T-helper 2 cell treated with Interferon-gamma antibody and Interleukin-4, amounts not matched to agents 100 ng/mL and 5 ng/mL, for 36 hours (primary cell): ENCODE measurements around the gene RDM1. TPM values are rescaled to one million over a fixed set of nuclear protein-coding genes. Genes with fewer than 3 reads are reported as not detected.

Experiments used
- intact Hi-C: fragments of 100-400 bp; cut with micrococcal nuclease; formaldehyde crosslinking; loops from one replicate; pipeline ENCODE4 v1.15.1; 2023
- total RNA-seq: library from RNA; stranded (reverse); gene quantifications from 2 replicates; pipeline ENCODE4 v1.2.3, GENCODE V29; 2022

RDM1 gene, protein sequence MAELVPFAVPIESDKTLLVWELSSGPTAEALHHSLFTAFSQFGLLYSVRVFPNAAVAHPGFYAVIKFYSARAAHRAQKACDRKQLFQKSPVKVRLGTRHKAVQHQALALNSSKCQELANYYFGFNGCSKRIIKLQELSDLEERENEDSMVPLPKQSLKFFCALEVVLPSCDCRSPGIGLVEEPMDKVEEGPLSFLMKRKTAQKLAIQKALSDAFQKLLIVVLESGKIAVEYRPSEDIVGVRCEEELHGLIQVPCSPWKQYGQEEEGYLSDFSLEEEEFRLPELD
- total RNA-seq = 7.2 and 7.5 TPM in 2 replicates

DNA sequence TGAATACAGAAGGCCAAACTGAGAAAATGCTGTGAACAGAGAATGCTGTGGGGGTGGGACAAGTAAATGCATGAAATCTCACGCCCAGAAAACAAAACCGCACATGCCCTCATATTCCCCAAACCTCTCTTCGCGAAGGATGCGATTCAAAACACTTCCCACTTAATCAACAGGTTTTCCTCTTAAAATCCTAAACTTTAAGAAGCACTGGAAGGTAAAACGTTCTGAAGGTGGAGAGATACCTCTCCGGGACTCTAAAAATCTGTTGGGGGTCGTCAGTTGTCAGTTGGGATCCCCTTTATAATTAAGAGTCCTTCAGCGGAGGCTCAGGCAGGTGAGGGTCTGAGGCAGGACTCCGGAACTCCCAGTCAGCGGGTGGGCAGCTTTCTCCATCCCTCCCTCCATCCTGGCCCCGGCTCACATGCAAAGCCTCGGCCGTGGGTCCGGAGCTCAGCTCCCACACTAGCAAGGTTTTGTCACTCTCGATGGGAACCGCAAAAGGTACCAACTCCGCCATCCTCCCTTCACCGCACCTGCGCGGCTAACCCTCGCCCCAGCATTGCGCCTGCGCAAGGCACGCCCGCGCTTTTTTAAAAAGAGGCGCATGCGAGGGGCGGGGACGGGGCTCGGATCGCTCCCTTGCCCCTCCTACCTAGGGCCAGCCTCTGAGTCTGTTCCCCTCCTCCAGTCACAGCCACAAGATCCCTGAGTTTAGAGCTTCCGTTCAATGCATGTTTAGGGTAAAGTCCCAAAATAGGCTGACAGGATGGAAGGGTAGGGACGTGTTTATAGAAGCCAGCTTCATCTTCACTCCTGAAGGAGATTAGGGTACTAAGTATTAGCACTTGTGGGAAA is at the start of gene RDM1:
Gene RDM1, minus strand, starts transcription at position 563 of the 855 bp plus-strand sequence. Its CDS starts 46 bp downstream, at position 517.
- intact Hi-C loops = loop anchor here (2.0 to 10.0 kb wide), 2 partner anchors 34 to 86 kb away; no protein-coding TSS in a partner anchor

DNA sequence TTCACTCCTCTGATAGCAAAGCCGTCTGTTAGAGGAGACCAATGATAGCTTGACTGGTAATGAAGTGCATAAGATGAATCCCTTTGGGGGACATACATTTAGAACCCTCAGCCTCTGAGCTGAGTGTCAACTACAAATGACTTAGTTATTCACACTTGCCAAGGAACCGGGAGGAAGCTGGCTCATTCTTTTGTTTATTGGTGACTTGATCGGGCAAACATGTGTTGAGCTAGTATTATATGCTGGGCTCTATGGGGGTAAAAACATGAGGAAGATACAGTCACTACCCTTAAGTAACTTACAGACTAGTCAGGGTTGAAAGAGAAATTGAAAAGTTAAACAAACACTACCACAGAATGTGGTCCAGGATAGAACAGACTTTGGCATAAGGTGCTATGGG is 47.8 kb upstream of the RDM1 start:
- intact Hi-C loops = no loop called here

DNA sequence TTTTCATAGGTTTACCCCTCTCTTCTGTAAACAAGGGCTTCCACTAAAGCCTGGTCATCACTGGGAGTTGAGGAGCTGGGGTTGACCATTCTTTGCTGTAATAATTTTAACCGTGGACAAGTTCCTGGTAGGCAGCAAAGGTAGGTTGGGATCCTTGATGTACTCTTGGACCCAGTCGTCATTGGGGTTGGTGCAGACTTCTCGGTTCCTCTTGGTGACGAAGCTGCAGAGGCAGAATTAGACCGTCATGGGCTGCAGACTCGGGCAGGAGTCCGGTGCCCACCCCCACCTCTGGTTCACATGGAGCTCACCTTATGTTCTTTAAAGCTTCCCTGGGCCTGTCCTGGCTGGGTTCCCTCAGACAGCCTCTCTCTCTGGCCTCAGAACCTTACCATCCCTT is 46.9 kb upstream of the RDM1 start:
- intact Hi-C loops = no loop called here

DNA sequence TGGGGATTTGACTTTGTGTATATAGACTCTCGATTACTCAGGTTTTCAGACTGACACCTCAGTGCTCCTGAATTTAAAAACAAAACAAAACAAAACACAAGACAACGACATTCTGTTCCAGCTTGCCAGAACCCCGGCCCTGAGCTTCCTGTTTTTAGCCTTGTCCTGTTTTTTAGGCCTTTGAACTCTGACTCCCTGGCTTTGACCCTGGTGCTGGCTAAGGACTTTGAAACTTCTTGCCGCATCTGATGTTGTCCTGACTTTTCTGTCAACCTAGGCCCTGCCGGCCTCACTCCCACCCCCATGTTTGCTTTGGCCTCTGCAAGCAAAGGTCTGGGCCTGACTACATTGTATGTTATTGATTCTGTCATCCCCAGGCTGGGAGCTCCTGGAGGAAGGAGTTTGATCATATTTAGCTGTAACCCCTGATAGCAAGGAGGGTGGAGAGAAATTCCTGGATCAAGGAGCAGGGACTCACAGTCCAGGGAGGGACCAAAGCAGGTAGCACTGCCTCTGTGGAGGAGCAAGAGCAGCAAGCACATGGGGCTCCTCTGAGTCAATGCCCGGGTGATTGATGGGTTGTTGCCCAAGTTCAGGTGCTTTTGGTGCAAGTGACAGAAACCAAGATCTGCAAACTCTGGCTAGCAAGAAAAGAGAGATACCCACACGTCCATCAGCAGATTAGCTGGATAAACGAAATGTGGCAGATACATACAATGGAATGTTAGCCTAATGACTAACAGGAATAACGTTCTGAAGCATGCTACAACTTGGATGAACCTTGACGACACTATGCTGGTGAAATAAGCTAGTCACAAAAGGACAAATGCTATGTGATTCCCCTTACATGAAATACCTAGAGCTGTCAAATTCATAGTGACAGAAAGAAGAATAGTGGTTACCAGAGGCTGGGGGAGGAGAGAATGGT is 43.0 kb upstream of the RDM1 start:
- intact Hi-C loops = no loop called here

DNA sequence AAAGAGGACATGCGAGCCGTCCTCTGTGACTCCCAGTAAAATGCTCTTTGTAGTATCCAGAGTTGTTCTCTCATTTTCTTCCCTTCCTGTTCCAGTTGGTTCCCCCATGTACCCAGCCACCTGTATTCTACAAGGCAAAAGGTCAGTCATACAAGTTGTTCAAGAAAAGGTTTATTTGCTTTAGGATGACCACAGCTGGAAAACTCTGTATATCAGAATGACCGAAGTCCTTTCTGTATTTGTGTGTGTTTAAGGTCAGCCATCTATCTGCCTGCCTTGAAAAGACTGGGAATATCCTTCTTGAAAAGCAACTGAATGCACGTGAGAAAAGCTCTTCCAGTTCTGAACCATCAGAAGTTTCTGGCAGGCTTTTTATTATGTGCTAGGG is 42.4 kb upstream of the RDM1 start:
- intact Hi-C loops = no loop called here

DNA sequence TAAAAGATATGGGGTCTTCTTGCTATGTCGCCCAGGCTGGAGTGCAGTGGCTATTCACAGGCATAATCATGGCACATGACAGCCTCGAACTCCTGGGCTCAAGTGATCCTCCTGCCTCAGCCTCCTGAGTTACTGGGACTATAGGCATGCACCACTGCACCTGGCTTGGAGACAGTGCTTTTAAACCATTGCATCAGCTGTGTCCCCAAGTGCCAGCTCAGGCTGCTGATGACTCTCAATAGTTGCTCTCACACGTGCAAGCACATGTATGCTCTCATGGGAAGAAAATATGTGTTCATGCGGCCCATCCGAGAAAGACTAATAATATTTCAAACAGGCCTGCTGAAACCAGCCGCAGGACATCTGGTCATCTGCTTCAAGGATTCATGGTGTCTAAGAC is 42.0 kb upstream of the RDM1 start:
- intact Hi-C loops = no loop called here

DNA sequence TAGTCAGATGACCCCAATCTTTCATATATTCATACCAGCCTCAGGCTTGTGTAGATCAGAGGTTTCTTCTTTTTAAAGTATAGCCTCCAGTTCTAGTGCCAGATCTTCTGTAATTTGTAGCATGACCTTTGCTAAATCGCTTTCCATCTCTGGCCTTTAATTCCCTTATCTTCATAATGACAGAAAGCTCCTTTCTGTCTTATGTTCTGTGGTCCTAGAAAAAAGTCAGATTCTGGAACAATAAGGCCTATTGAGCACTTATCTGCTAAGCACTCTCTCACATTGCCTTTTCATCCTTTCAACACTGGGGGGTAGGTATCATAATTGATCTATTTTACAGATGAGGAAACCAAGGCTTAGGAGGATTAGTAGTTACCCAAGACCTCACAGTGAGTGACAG is 41.5 kb upstream of the RDM1 start:
- intact Hi-C loops = no loop called here

DNA sequence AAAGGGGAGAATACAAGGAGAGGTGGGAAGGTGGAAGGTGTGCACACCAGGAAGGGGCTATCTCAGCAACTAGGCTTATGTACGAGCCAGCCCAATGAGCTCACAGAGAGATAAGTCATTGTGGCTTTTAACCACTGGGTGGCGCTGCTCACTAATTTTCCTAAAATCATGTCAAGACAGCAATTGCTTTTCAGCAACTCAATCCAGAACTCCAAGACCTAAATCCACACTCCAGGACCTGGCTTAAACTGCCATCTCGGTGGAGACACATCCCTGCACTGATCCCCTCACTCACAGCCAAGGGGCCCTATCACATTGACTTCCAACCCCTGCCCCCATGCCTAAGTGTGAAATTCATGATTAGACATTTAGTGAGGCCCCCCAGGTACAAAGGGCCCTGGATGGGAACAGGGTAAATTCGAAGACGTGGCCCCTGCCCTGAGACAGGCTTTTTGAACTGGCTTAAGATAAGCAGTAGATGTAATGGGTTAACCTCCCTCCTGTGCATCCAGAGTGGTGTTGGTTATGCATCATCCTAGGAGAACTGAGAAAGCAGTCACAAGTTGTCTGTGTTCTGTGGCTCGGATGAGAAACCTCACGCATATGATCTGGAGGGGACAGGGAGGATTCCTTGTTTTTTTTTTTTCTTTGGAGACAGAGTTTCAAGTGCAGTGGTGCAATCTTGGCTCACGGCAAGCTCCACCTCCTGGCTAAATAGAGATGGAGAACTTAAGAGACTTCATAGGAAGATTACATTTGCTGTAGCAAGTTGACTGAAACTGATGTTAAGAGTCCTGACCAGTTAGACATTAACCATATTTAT is 39.2 kb upstream of the RDM1 start:
- intact Hi-C loops = loop anchor here (1.0 to 2.0 kb wide), 2 partner anchors 103 to 179 kb away; no protein-coding TSS in a partner anchor

DNA sequence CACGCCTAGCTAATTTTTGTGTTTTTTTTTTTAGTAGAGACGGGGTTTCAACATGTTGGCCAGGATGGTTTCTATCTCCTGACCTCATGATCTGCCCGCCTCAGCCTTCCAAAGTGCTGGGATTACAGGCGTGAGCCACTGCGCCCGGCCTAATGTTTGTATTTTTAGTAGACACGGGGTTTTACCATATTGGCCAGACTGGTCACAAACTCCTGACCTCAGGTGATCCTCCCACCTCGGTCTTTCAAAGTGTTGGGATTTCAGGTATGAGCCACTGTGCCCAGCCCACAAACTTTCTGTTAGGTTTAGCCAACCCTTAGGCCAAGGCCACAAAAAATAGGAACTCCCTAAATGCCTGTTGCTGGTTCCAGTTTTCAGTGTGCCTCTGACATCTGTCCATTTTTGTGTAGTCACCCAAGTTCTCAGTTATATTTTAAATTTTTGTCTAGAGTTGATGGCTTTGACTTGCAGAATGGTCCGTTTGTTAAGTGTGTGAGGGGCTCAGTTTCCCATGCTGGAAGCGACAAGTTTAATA is 38.0 kb upstream of the RDM1 start:
- intact Hi-C loops = loop anchor here (1.0 to 2.0 kb wide), 2 partner anchors 104 to 180 kb away; no protein-coding TSS in a partner anchor

DNA sequence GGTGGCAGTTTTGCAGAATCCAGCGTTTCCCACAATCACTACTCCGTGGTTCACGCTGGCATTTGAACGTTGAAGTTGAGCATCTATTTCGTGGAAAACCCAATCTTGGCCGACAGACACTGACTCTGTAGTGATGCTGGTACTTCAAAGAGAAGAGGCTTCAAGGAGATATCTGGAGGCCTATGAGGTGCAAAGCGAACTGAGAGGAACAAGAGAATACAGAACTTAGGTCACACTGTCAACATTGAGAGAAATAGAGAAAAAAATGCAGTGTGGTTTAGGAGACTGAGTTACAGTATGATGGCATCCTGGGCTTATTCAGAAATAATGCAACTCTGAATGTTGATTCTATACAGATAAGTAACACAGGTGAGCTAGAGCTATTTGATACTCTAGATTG is 34.7 kb upstream of the RDM1 start:
- intact Hi-C loops = no loop called here

DNA sequence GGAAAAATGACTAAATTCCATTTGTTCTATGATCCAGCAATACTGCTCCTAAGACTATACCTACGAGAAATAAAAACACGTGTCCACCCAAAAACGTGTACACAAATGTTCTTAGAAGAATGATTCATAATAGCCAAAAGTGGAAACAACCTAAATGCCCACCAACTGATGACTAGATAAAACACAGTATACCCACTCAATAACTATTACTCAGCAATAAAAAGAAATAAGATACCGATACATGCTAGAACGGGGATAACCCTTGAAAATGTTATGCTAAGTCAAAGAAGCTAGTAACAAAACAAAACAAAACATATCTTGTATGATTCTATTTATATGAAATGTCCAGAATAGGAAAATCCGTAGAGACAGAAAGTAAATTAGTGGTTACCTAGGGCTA is 33.1 kb upstream of the RDM1 start:
- intact Hi-C loops = no loop called here

DNA sequence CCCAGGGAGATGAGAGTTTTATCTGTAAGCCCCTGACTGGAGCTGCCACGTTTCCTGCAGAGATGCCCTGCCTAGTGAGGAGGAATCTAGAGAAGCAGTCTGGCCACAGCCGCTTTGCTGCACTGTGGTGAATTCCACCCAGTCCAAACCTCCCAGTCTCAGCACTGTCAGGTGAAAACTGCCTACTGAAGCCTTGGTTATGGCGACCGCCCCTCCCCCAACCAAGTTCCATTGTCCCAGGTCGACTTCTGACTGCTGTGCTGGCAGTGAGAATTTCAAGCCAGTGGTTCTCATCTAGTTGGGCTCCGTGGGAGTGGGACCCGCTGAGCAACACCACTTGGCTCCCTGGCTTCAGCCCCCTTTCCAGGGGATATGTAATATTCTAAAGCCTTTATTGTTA is 23.1 kb upstream of the RDM1 start:
- intact Hi-C loops = no loop called here

DNA sequence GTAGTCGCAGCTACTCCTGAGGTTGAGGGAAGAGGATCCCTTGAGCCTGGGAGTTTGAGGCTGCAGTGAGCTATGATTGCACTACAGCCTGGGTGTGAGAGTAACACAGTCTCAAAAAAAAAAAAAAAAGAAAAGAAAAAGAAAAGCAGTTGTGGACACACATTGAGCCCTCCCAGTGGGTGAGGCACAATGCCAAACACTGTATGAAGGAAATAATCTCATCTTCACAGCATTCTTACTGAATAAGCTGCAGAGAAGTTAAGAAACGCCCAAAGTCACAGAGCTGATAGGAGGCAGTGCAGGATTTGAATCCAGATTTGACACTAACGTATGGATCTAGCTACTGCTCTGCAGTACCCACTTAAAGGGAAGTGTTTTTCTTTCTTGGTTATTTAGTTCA is 18.8 kb upstream of the RDM1 start:
- intact Hi-C loops = no loop called here

DNA sequence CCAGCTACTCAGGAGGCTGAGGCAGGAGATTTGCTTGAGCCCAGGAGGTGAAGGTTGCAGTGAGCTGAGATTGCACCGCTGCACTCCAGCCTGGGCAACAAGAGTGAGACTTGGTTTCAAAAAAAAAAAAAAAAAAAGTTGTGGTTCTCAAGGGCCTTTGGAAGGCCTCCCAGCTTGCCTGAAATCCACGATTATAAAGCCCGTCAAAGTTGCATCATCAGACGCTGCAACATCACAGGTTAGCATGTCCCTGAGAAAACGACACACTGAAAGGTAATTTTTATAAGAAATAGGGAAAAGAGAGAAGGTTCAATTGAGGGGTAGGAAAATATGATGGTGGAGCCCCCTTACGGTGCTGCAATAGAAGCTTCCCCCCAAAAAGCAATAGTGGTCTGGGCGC is 17.5 kb upstream of the RDM1 start:
- intact Hi-C loops = no loop called here

DNA sequence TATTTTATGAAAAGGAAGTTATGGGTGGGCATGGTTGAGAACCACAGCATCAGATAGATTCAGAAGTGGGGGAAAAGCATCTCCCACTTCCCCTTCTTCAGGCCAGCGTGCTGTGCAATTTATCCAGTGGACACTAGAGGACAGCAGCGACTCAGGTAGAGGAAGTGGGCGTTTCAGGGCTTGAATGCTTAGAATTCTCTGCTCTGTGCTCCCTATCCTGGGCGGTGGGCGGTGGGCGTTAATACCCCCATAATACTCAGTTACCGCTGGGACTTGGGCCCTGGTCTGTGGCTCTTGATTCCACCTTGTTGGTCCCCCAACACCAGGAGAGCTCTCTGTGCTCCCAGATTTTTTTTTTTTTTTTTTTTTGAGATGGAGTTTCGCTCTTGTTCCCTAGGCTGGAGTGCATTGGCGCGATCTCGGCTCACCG is 16.6 kb upstream of the RDM1 start:
- intact Hi-C loops = no loop called here

DNA sequence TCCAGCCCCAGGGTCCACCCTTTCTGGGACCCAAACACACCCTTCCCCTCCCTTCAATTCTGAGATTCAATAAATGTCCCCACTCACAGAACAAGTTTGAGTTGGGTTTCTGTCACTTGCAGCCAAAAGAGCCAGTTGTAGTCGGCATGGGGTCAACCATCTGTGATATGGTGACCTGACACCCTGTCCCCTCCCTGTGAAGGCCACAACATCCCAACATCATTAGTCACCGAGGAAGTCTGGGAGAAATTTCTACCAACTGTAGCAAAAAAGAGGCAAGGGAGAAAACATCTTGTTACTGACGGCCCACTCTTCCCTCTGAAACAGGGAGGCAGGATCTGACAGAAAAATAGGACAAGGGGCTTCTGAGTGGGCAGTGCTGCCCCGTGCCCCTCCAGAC is 13.6 kb upstream of the RDM1 start:
- intact Hi-C loops = no loop called here

DNA sequence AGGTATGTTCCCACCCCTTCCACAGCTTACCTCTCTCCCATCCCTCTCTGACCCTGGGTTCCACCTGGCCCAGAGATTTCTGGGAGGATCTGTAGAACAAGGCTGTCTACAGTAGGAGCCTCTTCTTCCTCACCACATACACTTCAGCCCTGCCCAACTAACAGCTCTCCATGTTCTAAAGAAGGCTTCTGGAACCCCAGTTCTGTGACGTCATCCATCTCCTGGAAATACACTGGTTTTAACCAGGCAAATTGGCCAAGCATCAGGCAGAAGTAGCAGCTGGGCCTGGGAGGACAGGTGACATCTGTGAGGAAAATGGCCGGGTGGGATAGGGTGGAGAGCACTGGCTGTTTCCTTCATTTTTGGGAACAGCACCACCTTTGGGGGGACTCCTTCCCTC is 13.0 kb upstream of the RDM1 start, which contains the start of gene LYZL6:
Gene LYZL6, minus strand, starts transcription at position 177 of the 400 bp plus-strand sequence. CDS start 4,357 bp downstream, outside the sequence.
- intact Hi-C loops = no loop called here

DNA sequence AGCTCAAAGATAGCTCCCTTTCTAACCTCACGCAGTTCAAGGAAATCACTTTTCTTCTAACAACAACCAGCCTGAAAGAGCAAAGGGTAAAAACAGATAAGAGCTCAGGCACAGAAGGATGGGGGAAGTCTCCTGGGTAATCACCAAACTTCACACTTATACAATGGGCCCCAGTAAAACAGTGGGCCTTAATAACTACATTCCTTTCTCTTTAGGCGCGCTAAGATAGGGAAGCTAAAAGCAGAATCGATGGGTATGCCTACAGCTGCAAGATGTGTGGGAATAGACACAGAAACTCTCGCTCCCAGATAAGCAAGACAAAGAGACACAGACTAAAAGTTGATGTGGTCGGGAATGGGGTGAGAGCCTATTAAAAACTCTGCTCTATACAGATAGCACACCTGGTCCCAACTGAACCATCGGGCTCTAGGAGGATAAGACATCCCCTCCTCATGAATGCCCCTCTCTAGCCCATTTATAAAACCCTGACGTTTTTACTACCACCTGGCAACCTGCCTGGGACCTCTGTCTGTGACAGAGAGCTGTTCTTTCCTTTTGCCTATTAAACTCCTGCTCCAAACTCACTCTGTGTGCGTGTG is 12.1 kb upstream of the RDM1 start:
- intact Hi-C loops = no loop called here

DNA sequence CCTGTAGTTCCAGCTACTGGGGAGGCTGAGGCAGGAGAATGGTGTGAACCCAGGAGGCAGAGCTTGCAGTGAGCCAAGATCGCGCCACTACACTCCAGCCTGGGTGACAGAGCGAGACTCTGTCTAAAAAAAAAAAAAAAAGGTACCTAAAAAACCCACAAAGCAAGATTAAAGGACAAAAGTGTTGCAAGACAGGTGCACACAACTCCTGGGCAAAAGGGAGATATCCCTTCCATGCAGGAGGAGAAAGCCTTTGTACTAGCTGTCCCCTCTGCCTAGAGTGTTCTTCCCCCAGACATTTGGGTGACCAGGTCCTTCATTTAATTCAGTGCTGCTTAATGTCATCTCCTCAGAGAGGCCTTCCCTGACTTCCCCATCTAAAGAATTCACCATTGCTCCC is 7.9 kb upstream of the RDM1 start:
- intact Hi-C loops = loop anchor here (10.0 kb wide), 1 partner anchor 94 kb away; no protein-coding TSS in a partner anchor

DNA sequence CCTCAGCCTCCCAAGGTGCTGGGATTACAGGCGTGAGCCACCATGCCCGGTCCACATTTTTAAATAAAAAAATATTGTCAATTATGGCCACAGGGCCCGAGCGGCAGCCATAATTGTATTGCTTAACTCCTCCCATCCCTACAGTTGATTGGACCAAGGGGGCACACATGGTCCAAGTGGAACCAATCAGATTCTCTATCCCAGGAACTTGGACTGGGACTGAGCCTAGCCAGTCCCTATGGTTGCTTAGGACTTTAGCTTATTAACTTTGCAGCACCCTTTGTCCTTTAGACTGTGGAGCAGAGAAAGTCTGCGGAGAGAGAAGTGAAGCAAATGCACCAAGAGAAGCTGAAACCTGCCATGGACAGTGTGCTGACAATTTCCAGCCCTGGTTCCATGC is 5.5 kb upstream of the RDM1 start:
- intact Hi-C loops = loop anchor here (10.0 kb wide), 1 partner anchor 91 kb away; no protein-coding TSS in a partner anchor
